ENCODE results near the gene GDI2.
"Not testable (repeated sequence)": the region's sequence is repeated elsewhere in the genome, so short reads cannot be mapped to it uniquely, and the experiment has no call there.

Gene GDI2

GRCh38 chr10:5827841-5828240 lies 14.6 kb upstream of the GDI2 start:
- no peak for DNase-seq

GRCh38 chr10:5826511-5826910 lies 13.3 kb upstream of the GDI2 start:
- DNase-seq: not testable (repeated sequence)

DNA sequence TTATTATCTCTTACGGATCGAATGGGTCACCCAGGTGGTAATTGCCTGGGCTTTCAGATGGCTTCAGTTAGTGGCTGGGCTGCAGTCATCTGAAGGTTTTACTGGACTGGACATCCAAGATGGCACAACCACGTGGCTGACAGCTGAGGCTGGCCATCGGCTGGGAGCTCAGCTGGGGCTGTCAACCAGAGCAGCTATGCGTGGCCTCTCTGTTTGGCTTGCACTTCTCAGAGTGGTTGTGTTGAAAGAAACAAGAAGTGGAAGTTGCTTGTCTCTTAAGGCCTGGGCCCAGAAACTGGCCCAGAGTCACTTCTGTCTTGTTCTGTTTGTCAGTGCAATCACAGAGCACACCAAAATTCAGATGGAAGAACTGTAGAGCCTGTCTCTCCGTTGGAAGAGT lies 5.7 kb upstream of the GDI2 start:
- DNase-seq: no peak

GRCh38 chr10:5818048-5818331 lies 4.8 kb upstream of the GDI2 start:
- DNase-seq: no peak

GRCh38 chr10:5817322-5818047 lies 4.3 kb upstream of the GDI2 start:
- no peak for DNase-seq

DNA sequence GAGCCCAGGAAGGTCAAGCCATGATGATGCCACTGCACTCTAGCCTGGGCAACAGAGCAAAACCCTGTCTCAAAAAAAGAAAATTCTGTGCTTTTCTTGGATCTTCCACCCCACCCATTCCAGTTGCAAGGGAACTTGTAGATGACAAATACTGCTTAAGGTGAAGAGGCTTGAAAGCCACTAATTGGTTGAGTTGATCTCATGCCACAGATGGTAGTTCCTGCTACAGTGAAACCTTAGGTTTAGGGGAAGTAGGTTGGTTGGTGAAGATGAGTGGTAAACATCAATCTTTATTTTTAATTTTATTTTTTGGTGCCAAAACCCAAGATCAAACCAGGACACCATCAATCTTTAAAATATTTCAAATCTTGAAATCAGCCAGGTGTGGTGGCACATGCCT lies 2.9 kb upstream of the GDI2 start:
- DNase-seq: no peak

DNA sequence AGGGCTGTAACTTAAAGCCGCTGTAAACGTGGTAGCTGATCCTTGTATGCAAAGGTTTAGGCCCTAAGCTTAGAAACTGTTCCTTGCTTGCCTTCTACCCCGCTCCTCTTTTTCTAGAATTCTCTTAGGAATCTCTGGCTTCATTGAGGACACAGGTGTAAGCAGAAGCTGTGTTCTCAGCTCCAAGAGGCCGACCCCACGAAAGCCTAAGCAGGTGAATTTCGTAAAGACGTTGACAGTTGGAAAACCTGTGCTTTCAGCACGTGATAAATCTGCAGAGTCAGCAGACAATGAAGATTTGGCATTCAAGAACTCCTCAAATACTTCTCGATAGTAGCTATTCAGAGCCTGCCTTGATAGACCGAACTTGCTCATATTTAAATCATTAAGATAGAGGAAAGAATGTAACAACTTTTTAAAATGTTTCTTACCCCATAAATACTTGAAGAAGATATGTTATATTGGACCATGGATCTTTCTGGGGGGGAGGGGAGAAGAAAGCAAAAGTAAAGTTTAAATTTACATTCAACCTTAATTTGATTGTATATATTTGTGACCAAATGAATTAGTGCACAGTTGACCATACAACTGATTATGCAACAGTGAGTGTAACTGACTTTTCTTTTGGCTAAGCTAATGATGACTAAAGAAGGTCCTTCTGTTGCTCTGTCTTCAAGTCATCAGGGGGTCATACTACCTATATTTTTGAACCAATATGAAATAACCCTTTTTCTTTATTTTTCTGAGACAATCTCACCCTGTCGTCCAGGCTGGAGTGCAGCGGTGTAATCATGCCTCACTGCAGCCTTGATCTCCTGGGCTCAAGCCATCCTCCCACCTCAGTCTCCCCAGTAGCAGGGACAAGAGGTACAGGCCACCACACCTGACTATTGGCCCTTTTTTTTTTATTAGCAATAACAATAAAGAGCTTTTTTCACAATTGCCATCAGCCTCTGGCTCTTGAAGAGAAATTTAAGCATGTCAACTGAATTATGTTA lies 1.2 kb upstream of the GDI2 start:
- DNase-seq: peak; percentile 46

DNA sequence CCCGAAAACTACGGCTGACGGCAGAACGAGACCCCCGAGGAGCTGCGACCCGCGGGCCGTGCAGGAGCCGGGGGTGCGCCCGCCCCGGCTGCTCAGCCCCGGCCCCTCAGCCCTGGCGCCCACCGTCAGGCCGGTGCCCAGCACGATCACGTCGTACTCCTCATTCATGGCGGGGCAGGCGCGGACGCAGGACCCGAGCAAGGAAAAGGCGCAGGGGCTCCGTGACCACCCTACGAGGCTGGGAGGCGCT lies 218 bp downstream of the GDI2 start:
- DNase-seq: no peak

DNA sequence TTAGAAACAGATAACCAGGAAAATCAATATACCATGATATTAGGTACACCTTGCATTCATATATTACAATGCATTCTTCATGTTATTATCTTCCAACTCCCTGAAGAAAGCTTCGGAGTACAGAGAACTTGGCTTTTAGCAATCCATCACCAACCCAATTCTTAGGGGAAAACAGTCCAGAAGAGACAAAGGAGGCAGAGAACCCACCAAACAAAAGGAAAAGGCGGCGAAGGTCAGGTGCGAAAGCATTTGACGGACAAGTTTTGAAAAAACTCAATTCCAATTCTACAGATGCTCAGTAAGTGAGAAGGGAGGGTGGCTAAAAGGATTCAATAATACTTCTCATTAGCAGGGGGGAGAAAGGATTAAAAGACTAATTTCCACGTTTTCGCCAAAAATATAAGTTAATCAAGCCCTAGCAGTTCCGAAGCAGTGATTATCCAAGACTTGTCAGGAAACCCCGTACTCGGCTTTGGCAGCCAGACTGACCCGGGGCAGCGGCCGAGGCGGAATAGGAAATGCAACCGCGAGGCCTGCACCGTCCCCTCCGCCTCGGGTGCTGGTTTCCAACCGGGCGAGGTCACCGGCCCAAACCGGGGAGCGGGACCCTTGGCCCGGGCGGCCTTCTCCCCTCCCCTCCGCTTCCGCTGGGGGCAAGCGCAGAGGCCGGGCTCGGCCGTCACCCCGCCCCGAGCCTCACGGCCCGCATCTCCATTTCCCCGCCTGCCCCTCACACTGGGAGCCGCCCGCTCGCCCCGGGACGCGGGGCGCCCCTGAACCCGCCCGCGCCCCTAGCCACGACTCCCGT lies 747 bp downstream of the GDI2 start:
- no peak for DNase-seq

GRCh38 chr10:5811387-5811821 lies 1.8 kb downstream of the GDI2 start:
- no peak for DNase-seq

- DNase-seq: no peak
These were observed 3.0 kb downstream of the GDI2 start for GRCh38 chr10:5810225-5810624.

GRCh38 chr10:5809527-5810154 lies 3.6 kb downstream of the GDI2 start:
- no peak for DNase-seq

DNA sequence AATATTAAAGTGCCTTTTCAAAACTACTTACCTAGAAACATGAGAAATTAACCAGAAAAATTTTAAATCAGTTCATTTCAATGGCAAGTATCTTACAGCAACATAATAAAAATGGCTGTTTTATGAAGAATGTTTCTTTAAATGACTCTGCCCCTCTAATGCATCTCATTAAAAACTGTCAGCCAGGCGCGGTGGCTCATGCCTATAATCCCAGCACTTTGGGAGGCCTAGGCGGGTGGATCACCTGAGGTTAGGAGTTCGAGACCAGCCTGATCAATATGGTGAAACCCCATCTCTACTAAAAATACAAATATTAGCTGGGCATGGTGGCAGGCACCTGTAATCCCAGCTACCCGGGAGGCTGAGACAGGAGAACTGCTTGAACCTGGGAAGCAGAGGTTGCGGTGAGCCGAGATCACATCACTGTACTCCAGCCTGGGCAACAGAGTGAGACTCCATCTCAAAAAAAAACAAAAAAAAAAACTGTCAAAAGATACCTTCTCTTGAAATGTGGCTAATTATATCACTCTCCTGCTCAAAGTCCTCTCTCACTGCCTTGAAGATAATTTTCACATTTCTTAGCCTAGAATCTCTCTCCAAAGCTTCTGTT lies 4.3 kb downstream of the GDI2 start:
- DNase-seq: not testable (repeated sequence)

DNA sequence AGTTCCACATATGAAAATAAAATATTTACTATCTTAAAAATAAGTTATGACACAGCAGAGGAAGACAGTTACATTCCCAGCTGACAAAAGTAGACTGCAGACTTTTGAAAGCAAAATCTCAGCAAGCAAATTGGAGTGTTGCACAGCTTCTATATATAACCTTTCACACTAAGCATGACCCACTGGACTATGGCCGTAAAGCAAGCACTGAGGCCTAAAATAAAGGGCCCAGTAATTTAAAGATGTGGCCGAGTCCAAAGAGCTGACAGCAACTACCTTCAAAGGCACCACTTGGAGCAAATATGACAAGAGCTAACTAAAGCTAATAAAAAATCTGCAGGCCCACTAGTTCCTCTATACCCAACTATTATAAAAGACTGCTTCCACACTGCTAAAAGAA lies 6.5 kb downstream of the GDI2 start:
- no peak for DNase-seq

DNA sequence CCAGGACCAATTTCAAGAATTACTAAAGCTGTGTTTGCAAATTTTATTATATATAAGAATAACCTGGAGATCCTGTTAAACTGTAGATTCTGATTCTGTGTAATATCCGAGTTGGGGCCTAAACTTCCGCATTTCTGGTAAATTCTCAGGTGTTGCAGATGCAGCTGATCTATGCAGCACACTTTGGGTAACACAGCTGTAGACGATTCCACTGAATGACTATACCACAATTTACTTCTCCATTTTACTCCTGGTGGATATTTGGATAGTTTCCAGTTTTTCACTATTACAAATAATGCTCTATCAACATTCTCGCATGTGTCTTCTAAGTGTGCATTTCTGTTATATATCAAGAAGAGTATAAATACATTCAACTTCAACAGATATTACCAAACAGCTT lies 7.5 kb downstream of the GDI2 start:
- no peak for DNase-seq

- DNase-seq: no peak
These were observed 8.0 kb downstream of the GDI2 start for GRCh38 chr10:5805260-5805659.

- DNase-seq: no peak
These were observed 8.8 kb downstream of the GDI2 start for GRCh38 chr10:5804386-5804785.

DNA sequence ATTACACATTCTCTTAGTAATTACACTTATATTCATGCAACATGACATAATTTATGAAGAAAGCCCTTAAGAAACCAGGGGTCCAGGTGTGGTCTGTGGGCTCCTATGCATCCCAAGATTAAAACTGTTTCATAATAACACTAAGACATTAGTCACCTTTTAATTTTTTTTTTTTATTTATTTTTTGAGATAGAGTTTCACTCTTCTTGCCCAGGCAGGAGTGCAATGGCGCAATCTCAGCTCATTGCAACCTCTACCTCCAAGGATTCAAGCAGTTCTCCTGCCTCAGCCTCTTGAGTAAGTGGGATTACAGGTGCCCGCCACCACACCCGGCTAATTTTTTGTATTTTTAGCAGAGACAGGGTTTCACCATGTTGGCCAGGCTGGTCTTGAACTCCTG lies 12.5 kb downstream of the GDI2 start:
- no peak for DNase-seq

DNA sequence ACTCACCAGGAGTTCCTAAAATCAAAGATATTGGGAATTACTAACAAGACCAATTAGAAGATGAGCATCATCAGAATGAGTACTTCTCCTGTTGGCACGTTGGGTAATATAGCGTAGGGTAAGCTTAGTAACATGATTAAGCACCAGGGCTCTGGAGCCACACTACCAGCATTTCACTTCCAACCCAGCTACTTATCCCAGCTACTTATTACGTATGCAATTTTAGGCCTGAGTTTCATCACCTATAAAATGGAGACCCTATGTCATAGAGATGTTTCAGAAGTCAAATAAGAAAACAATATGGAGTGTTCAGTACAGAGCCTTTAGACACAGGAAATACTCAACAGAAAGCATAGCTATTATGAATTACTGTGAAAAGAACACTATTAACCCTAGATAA lies 19.0 kb downstream of the GDI2 start:
- no peak for DNase-seq

GRCh38 chr10:5789626-5790025 lies 23.6 kb downstream of the GDI2 start:
- DNase-seq: no peak

DNA sequence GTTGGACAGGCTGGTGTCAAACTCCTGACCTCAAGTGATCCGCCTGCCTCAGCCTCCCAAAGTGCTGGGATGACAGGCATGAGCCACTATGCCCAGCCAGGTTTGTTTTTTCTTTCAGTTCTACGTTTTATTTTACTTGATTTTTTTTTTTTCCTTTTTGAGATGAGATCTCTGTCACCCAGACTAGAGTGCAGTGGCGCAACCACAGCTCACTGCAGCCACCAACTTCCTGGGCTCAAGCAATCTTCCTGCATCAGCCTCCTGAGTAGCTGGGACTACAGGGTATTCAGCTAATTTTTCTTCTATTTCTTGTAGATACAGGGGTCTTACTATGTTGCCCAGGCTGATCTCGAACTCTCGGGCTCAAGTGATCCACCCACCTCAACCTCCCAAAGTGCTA lies 24.3 kb downstream of the GDI2 start:
- no peak for DNase-seq

- DNase-seq: no peak
These were observed 29.9 kb downstream of the GDI2 start for GRCh38 chr10:5783300-5783699.

DNA sequence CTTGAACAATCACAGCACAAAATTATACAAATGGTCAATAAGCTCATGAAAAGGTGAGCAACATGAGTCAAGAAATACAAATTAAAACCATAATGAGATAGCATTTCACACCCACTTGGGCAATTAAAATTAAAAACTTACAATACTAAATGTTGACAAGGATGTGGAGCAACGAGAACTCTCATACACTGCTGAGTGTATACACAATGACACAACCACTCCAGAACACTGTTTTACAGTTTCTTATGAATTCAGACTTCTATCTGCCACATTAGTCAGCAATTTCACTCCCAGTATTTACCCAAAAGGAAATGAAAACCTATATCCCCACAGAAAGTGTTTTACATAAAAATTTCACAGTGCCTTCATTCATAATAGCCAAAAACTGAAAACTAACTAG lies 31.1 kb downstream of the GDI2 start:
- no peak for DNase-seq

Measured in NCI-H1092 (cell line).